Sigmoid colon (tissue), 7 donors: ENCODE results near the gene CFAP46. TPM values are rescaled to one million over a fixed set of nuclear protein-coding genes. Genes with fewer than 3 reads are reported as not detected.

Experiments used
- DNase-seq: peaks from one replicate; pipeline ENCODE4 v3.0.0-alpha.2; 2019
- H3K27ac ChIP-seq, 4 donors: fragments of 200-600 bp; sonication (generic); one replicate each; pipeline ENCODE4 v1.5.1; 2016 to 2019; ENCODE audit warnings: mild to moderate bottlenecking in 1 of 4
- H3K27me3 ChIP-seq, 3 donors: fragments of 200-600 bp; sonication (generic); one replicate each; pipeline ENCODE4 v1.5.1; 2019; ENCODE audit warnings: mild to moderate bottlenecking in 1 of 3
- H3K36me3 ChIP-seq, 4 donors: fragments of 200-600 bp; sonication (generic); one replicate each; pipeline ENCODE4 v1.5.1; 2016 to 2019
- H3K4me1 ChIP-seq, 4 donors: fragments of 200-600 bp; sonication (generic); one replicate each; pipeline ENCODE4 v1.5.1; 2017 to 2019
- H3K4me3 ChIP-seq, 4 donors: fragments of 200-600 bp; sonication (generic); one replicate each; pipeline ENCODE4 v1.5.1; 2017 to 2019; ENCODE audit warnings: mild to moderate bottlenecking in 2 of 4, moderate library complexity in 1 of 4
- H3K9me3 ChIP-seq, 4 donors: fragments of 200-600 bp in 3 of 4; sonication (generic) in 3 of 4; one replicate each; pipeline versions ENCODE4 v1.5.1 to v1.6.1; 2013 to 2019
- EP300 ChIP-seq, 4 donors: sonication (generic); formaldehyde crosslinking; IDR thresholded peaks; one replicate each; pipeline ENCODE4 v1.6.1; 2017; ENCODE audit warnings: antibody characterized with exemption in 4 of 4
- POLR2A ChIP-seq, 2 donors: fragments of 450-650 bp; IDR thresholded peaks; one replicate each; pipeline ENCODE4 v1.6.1; 2016; ENCODE audit warnings: antibody characterized with exemption in 2 of 2, mild to moderate bottlenecking in 2 of 2, moderate library complexity in 2 of 2
- POLR2AphosphoS5 ChIP-seq, 4 donors: sonication (generic); formaldehyde crosslinking; IDR thresholded peaks; one replicate each; pipeline ENCODE4 v1.6.1; 2017; ENCODE audit warnings: antibody characterized with exemption in 4 of 4
- WGBS, 2 donors: extraction: QIAGEN DNeasy Blood & Tissue Kit; methylation state at CpG; one replicate each; pipeline ENCODE4 v1.1.7; 2013; 5-methylcytosine and 5-hydroxymethylcytosine counted together
- intact Hi-C: fragments of 100-400 bp; cut with DNase I; formaldehyde crosslinking; loops from one replicate; pipeline ENCODE4 v1.15.1; 2023
- polyA plus RNA-seq, 3 donors: library from polyadenylated mRNA; stranded (reverse); fragments of 200-250 nt; gene quantifications; one replicate each; pipeline ENCODE4 v1.2.3, GENCODE V29; 2013
- total RNA-seq, 4 donors: library from RNA; depleted of rRNA; stranded (reverse); fragments of >200 nt; gene quantifications; one replicate each; pipeline ENCODE4 v1.1.0, GENCODE V29; 2016
- TF ChIP-seq, protein P1 (sequence below), 4 experiments: fragments of 450-650 bp in 3 of 4; fragments of 200-600 bp in 1 of 4; IDR thresholded peaks; one replicate each; pipeline ENCODE4 v1.5.1; 2016 to 2019; ENCODE audit warnings: antibody characterized with exemption in 4 of 4, mild to moderate bottlenecking in 3 of 4, moderate library complexity in 2 of 4
- donor health status: healthy with polysubstance abuse.
- donor health status: Bipolar disorder and iron deficiency.
- donor health status: healthy.

Gene CFAP46
- total and polyA plus RNA-seq, 7 donors, result 0.10 to 1.7 (median 0.38) TPM; not detected in 3

DNA sequence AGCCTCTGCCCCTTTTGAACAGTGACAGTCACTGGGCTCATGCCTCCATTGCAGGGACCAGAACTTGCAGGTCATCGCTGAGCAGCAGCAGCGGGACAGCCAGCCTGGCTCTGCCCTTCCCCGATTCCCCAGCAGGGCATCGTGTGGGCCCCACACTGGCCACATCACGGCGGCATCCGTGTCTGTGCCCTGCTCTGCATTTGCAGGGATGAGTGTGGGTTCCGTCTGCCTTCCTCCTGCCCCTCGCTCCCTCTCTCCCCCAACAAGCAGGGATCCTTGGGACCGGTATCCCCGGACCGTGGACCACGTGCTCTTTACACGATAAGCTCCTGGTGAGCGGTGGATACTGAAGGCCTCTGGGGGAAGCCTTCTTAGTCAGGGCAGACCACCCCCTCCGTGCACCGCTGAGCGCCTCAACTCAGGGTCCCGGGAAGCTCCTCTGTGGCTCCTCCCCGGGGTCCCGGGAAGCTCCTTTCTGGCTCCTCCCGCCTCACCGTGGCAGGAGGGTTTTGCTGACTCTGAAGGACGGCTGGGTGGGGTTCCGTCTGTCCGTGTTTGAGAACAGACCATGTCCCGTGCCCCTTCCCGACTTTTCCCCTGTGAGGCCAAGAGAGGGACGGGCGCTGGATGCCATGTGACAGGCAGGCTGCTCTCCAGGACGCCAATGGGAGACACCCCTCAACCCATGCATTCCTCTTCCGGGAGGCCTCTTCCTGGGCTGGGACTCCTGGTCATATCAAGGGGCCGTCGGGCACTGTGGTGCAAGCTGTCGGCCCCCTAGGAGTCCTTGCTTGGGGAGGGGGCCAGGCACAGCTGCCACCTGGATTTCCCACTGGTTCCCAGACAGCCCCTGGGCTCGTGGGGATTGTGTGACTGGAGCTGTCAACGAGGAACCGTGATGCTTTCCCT lies 132.9 kb downstream of the CFAP46 start:
- Histone ChIP-seq H3K4me1 (no peaks in the 10 kb centered on the region), H3K27me3 (peaks cover 0 to 24% (median 10%) of the 10 kb centered on the region in 3 donors), H3K27ac (no peak overlapping the region), H3K4me3 (no peak overlapping the region), H3K9me3 (no peaks in the 10 kb centered on the region), H3K36me3 (no peaks in the 10 kb centered on the region)
- WGBS, 2 donors, result 83 to 86% methylated on average over 38 of the region's 38 CpGs
- TF ChIP-seq POLR2A (IDR thresholded peaks at IDR 0.05), result no peak
- TF ChIP-seq, protein P1, sequence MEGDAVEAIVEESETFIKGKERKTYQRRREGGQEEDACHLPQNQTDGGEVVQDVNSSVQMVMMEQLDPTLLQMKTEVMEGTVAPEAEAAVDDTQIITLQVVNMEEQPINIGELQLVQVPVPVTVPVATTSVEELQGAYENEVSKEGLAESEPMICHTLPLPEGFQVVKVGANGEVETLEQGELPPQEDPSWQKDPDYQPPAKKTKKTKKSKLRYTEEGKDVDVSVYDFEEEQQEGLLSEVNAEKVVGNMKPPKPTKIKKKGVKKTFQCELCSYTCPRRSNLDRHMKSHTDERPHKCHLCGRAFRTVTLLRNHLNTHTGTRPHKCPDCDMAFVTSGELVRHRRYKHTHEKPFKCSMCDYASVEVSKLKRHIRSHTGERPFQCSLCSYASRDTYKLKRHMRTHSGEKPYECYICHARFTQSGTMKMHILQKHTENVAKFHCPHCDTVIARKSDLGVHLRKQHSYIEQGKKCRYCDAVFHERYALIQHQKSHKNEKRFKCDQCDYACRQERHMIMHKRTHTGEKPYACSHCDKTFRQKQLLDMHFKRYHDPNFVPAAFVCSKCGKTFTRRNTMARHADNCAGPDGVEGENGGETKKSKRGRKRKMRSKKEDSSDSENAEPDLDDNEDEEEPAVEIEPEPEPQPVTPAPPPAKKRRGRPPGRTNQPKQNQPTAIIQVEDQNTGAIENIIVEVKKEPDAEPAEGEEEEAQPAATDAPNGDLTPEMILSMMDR (IDR thresholded peaks at IDR 0.05), result no peak
- no peak for TF ChIP-seq POLR2AphosphoS5 (IDR thresholded peaks at IDR 0.05)
- TF ChIP-seq EP300 (IDR thresholded peaks at IDR 0.05), result no peak
- intact Hi-C loops, result no loop called here
- peak; percentile 59 for DNase-seq

DNA sequence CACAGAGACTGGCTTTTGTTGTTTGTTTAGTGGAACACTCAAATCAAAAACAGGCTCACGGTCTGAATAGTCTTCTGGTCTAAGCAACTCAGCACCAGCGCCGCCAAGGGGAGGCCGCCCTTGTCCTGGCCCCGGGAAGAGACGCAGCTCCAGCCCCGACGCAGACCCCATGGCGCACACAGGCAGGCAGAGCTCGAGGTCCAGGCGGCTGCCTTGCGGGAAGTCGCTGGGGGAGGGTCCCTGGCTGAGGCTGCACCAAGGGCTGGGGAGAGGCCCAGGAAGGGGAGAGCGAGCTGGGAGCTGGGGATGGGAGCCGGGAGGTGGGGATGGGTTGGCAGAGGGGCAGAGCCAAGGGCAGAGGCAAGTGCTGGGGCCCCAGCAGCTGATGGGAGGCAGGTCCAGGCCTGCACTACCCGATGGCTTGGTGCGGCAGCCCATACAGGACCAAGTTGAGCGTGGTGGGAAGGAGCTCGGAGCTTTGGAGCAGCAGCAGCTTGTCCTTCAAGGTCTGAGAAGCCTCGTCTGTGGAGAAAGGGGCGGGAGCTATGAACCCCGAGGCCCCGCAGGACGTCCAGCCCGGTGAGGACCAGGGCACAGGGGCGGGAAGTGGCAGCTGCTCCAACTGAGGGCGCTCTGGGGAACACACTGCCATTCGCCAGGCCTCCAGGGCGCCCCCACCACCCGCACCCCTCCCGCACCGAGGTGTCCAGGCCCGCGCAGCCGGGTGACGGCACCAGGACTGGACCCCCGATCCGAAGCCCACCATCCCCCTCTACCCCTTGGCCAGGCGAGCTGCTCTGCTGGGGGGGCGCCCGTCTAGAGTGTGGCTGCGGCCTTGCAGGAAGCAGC lies 133.8 kb downstream of the CFAP46 start:
- TF ChIP-seq POLR2AphosphoS5 (IDR thresholded peaks at IDR 0.05), result no peak
- no peak for TF ChIP-seq POLR2A (IDR thresholded peaks at IDR 0.05)
- TF ChIP-seq EP300 (IDR thresholded peaks at IDR 0.05), result no peak
- TF ChIP-seq, protein P1 (IDR thresholded peaks at IDR 0.05), result no peak

DNA sequence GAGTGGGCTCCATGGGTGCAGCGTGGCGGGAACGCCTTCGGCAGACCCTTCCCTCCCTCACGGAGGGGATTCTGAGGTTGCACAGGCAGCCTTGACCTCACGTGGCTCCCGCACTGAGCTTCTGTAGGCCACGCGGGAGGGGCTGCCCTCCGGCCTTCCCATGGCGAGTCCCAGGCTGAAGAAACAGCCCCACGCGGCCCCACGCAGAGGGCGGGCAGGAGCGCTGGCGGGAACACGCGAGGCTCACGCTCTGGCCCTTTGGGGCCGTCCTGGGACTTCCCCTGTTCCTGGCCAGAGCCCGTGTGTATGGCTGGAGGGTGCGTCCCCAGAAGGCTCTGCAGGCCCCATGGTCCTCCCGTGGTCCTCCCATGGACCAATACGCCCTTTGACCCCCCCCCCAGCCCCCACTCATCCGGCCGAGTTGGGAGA lies 134.7 kb downstream of the CFAP46 start:
- intact Hi-C loops, result no loop called here
- no peaks in the 10 kb centered on the region for H3K36me3 ChIP-seq
- DNase-seq, result peak; percentile 56
- TF ChIP-seq, protein P1 (IDR thresholded peaks at IDR 0.05), result no peak
- TF ChIP-seq POLR2AphosphoS5 (IDR thresholded peaks at IDR 0.05), result no peak
- TF ChIP-seq POLR2A (IDR thresholded peaks at IDR 0.05), result no peak
- no peak for TF ChIP-seq EP300 (IDR thresholded peaks at IDR 0.05)
- no peak overlapping the region for H3K4me3 ChIP-seq
- no peak overlapping the region for H3K27ac ChIP-seq
- no peaks in the 10 kb centered on the region for H3K4me1 ChIP-seq
- H3K9me3 ChIP-seq, result no peaks in the 10 kb centered on the region
- H3K27me3 ChIP-seq, result peaks cover 0 to 13% (median 0%) of the 10 kb centered on the region in 3 donors
- 85 to 90% methylated on average over 27 of the region's 27 CpGs for WGBS, 2 donors

More for the DNA sequence above, 133.8 kb downstream of the CFAP46 start:
- Histone ChIP-seq H3K27me3 (peaks cover 0 to 18% (median 2%) of the 10 kb centered on the region in 3 donors), H3K36me3 (no peaks in the 10 kb centered on the region), H3K9me3 (no peaks in the 10 kb centered on the region), H3K27ac (no peak overlapping the region), H3K4me1 (no peaks in the 10 kb centered on the region), H3K4me3 (no peak overlapping the region)
- intact Hi-C loops, result no loop called here
- no peak for DNase-seq
- 61 to 64% methylated on average over 42 of the region's 42 CpGs for WGBS, 2 donors

DNA sequence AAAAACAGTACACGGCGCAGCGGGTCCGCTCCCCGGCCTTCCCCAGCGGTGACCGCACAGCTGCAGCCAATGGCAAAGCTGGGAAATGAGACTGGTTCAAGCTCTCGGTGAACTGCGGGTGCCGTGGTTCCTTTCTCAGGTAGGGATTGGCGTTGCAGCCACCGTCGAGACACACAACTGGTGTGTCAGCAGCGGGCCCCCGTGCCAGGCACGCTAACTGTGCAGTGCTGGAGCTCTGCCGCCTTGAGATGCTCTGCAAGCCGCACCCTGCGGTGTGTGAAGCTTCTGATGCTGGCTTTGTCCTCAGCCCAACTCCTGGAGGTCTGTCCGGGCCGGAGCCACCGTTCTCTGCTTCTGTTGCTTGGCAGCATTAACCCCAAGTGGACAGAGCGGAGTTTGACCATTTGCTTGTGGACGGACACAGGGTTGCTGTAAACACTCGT lies 135.8 kb downstream of the CFAP46 start:
- WGBS, 2 donors, result 79 to 85% methylated on average over 25 of the region's 25 CpGs
- Histone ChIP-seq H3K4me3 (no peak overlapping the region), H3K27ac (no peak overlapping the region), H3K9me3 (peaks cover 0 to 3% (median 1%) of the 10 kb centered on the region in 4 donors), H3K27me3 (peaks cover 0 to 4% (median 0%) of the 10 kb centered on the region in 3 donors), H3K36me3 (no peaks in the 10 kb centered on the region), H3K4me1 (no peaks in the 10 kb centered on the region)
- TF ChIP-seq POLR2A (IDR thresholded peaks at IDR 0.05), result no peak
- no peak for TF ChIP-seq EP300 (IDR thresholded peaks at IDR 0.05)
- TF ChIP-seq, protein P1 (IDR thresholded peaks at IDR 0.05), result no peak
- TF ChIP-seq POLR2AphosphoS5 (IDR thresholded peaks at IDR 0.05), result no peak
- intact Hi-C loops, result no loop called here
- DNase-seq, result peak; percentile 56
